Neutrophil (primary cell): ENCODE data around the gene MSI2.

Experiments
- H3K27ac ChIP-seq: fragments of 200-600 bp; sonication (generic); 2 replicates; pipeline ENCODE4 v1.5.1; 2016; ENCODE audit warnings: mild to moderate bottlenecking, moderate library complexity
- H3K27me3 ChIP-seq: fragments of 200-600 bp; sonication (generic); 2 replicates; pipeline ENCODE4 v1.6.0; 2016; ENCODE audit warnings: mild to moderate bottlenecking
- H3K36me3 ChIP-seq: fragments of 200-600 bp; sonication (generic); 2 replicates; pipeline ENCODE4 v1.5.1; 2017
- H3K4me1 ChIP-seq, 2 experiments: fragments of 200-600 bp in 1 of 2; sonication (generic) in 1 of 2; 1 replicate in 1 of 2; 2 replicates in 1 of 2; pipeline versions ENCODE4 v1.5.1 to v1.6.1; 2013 to 2016; ENCODE audit warnings: low read depth in 1 of 2, low read length in 1 of 2, mild to moderate bottlenecking in 1 of 2, moderate library complexity in 1 of 2; ENCODE audit not compliant: control insufficient read depth in 1 of 2, insufficient read depth in 1 of 2
- H3K4me3 ChIP-seq, 2 experiments: fragments of 200-600 bp in 1 of 2; sonication (generic) in 1 of 2; 1 replicate in 1 of 2; 2 replicates in 1 of 2; pipeline ENCODE4 v1.5.1; 2013 to 2016; ENCODE audit warnings: low read depth in 1 of 2, low read length in 1 of 2, mild to moderate bottlenecking in 1 of 2, moderate library complexity in 1 of 2
- H3K9me3 ChIP-seq: fragments of 200-600 bp; sonication (generic); 2 replicates; pipeline ENCODE4 v1.5.1; 2016
- TF ChIP-seq, protein P1 (sequence below): fragments of 200-600 bp; sonication (generic); IDR thresholded peaks from 2 replicates; pipeline ENCODE4 v1.5.1; 2016; ENCODE audit warnings: antibody characterized with exemption

MSI2 gene

DNA sequence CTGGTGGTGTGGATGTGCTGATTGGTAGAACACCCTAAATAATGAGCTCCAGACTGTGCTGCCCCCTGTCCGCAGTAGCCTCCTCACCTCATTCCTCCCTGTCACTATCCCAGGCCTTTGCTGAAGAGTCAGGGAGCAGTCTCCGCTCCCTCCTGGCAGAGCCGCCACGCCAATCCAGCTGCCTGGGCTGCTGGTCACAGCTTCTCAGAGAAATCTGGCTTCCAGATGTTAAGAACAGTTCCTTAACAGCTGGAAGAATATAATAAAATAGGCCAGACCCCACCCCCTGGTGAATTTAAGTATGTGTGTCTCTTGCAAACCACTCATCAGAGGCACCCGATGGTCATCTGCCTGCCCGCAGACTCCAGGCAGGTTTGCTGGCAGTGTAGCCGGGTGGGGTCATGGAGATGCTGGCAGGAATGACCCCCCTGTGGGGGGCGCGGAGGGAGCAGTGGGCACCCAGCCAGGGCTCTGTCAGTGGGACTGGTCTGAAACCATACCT lies 327.8 kb downstream of the MSI2 start:
- Histone ChIP-seq H3K4me3 (no peak overlapping the region), H3K4me1 (no peaks in the 10 kb centered on the region), H3K9me3 (no peaks in the 10 kb centered on the region), H3K27me3 (no peaks in the 10 kb centered on the region), H3K27ac (no peak overlapping the region), H3K36me3 (no peaks in the 10 kb centered on the region)
- TF ChIP-seq, protein P1, sequence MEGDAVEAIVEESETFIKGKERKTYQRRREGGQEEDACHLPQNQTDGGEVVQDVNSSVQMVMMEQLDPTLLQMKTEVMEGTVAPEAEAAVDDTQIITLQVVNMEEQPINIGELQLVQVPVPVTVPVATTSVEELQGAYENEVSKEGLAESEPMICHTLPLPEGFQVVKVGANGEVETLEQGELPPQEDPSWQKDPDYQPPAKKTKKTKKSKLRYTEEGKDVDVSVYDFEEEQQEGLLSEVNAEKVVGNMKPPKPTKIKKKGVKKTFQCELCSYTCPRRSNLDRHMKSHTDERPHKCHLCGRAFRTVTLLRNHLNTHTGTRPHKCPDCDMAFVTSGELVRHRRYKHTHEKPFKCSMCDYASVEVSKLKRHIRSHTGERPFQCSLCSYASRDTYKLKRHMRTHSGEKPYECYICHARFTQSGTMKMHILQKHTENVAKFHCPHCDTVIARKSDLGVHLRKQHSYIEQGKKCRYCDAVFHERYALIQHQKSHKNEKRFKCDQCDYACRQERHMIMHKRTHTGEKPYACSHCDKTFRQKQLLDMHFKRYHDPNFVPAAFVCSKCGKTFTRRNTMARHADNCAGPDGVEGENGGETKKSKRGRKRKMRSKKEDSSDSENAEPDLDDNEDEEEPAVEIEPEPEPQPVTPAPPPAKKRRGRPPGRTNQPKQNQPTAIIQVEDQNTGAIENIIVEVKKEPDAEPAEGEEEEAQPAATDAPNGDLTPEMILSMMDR, result no peak

DNA sequence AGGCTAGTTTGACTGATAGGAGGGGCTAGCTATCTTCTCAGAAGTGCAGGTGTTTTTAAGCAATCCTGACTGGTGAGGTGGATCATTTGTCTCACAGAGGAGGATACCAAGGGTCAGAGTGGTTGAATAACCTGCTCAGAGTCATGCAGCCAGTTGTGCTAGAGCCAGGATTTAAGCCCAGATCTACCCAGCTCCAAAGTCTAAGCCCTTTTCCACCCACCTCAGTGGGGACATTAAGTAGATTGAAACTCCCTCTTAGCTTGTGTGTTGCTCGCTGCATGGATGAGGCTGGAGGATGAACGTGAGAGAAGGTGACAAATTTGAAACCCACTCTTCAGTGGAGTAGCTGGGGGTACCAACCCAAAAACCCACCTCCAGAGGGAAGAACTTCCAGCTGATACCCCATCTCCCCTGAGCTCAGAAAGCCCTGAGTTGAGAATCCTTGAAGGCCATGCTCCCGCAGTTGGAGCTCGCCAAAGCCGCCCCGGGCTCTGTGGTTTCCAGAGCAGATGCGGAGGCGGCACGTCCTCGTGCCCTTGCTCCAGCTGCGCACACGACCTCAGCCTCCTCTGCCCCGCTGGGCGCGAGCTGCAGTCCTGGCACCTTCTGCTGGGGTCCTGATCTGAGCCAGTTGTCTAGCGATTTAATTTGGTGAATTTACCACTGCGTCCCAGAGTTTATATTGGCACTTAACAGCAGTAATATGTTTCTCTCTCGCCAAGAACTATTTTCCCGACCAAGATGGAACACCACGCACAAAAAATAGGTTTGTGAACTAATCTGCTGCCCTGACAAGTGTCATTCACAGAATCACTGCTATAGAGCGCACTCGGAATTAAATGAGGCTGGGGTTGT lies 329.2 kb downstream of the MSI2 start:
- Histone ChIP-seq H3K4me3 (no peak overlapping the region), H3K36me3 (no peaks in the 10 kb centered on the region), H3K27ac (no peak overlapping the region), H3K9me3 (no peaks in the 10 kb centered on the region), H3K4me1 (no peaks in the 10 kb centered on the region), H3K27me3 (no peaks in the 10 kb centered on the region)
- TF ChIP-seq, protein P1, result no peak

DNA sequence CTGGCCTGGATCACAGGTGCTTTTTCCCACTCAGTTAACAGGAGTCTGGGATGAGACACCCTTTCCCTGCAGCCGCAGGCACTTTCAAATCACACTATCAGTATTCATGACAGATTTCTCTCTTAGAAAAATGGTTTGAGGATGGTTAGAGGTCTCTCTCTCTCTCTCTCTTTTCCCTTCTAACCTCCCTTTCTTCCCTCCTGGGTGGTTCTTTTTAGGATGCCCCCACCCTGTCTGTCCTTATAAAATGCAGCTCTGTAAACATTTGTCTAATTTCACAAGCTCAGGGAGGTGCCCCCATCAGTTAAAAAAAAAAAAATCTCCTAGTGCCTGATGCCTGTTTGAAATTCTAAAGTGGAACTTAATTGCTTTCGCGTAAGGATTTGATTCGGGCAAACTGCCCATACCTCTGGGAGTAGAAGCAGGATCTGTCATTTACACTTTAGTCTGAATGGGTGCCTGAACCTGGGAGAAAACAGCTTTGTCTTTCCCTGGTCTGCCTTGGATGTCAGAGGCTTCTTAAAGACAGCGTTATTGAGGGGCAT lies 329.9 kb downstream of the MSI2 start:
- H3K27ac ChIP-seq, result no peak overlapping the region
- no peaks in the 10 kb centered on the region for H3K9me3 ChIP-seq
- TF ChIP-seq, protein P1, result no peak
- no peaks in the 10 kb centered on the region for H3K36me3 ChIP-seq
- no peaks in the 10 kb centered on the region for H3K4me1 ChIP-seq
- no peaks in the 10 kb centered on the region for H3K27me3 ChIP-seq
- H3K4me3 ChIP-seq, result no peak overlapping the region

DNA sequence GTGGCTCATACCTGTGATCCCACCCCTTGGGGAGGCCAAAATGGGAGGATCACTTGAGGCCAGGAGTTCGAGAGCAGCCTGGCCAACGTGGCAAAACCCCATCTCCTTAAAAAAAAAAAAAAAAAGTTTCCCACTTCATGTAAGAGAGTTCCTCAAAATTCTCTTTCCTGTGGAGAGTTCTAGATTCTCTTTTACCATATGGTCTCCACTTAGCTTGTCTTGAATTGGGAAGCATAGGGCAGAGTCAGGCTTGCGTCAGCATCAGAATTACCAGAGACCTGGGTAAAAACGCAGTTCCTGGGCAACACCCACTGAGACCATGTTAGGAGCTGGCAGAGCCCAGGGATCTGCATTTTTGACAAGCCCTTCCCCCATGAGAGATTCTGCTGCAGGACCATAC lies 330.4 kb downstream of the MSI2 start:
- TF ChIP-seq, protein P1, result no peak
- Histone ChIP-seq H3K27me3 (no peaks in the 10 kb centered on the region), H3K4me1 (no peaks in the 10 kb centered on the region), H3K9me3 (no peaks in the 10 kb centered on the region), H3K36me3 (no peaks in the 10 kb centered on the region), H3K27ac (no peak overlapping the region), H3K4me3 (no peak overlapping the region)

DNA sequence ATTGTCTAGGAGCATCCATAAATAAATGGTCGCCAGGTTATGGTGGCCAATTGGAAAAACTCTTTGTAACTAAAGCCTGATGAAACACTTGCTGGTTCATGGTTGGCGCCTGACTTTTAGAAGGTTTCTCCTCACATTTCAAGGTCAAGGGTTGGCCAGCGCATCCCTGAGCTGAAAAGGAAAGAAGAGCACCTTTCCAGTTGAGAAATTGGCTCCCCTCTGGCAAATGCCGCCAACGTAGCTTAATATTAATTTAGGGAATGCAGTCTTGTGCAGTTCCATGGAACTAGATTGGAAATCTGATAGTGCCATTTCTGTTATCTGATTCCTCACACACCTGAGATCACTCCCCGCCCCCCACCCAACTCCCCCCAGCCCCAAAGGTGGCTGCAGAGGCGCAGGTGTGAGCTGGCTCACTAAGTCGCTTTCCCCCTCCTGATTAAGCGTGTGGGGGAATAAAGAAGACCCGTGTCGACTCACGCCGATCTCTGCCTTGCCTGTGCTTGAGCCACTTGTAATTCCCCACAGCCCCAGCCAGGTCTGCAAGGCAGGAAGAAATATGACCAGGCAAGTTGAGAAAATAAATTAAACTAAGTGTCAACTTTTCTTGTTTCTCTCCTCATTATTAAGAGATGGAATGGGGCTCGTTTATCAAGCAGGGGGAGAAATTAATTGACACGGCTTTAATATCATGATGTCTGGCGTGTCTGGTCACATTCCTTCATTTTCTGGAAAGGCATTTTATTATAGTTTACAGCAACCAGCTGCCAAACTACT lies 331.1 kb downstream of the MSI2 start:
- Histone ChIP-seq H3K36me3 (no peaks in the 10 kb centered on the region), H3K27ac (no peak overlapping the region), H3K9me3 (no peaks in the 10 kb centered on the region), H3K4me1 (no peaks in the 10 kb centered on the region), H3K4me3 (no peak overlapping the region), H3K27me3 (no peaks in the 10 kb centered on the region)
- TF ChIP-seq, protein P1, result no peak
